HEK293 (cell line): Measurements from ENCODE around the gene AGPAT1.

ENCODE experiments used
- CTCF ChIP-seq: fragments of 450-650 bp; formaldehyde crosslinking; IDR thresholded peaks from 2 replicates; pipeline ENCODE4 v1.5.1; 2016; ENCODE audit warnings: missing biosample characterization, missing genetic modification characterization
- REST ChIP-seq: fragments of 450-650 bp; formaldehyde crosslinking; IDR thresholded peaks from 2 replicates; pipeline ENCODE4 v1.5.1; 2016; ENCODE audit warnings: missing biosample characterization, missing genetic modification characterization
- SETDB1 ChIP-seq: IDR thresholded peaks from one replicate; pipeline ENCODE4 v1.6.1; 2017; ENCODE audit warnings: mild to moderate bottlenecking, low read length, moderate library complexity, mixed read lengths; ENCODE audit not compliant: insufficient read length
- SP2 ChIP-seq: fragments of 450-650 bp; formaldehyde crosslinking; IDR thresholded peaks from 2 replicates; pipeline ENCODE4 v1.5.1; 2016; ENCODE audit warnings: missing biosample characterization, missing genetic modification characterization
- TSHZ1 ChIP-seq: fragments of 450-650 bp; formaldehyde crosslinking; IDR thresholded peaks from 2 replicates; pipeline ENCODE4 v1.5.1; 2016; ENCODE audit warnings: missing biosample characterization, missing genetic modification characterization, borderline replicate concordance
- ZBTB26 ChIP-seq: fragments of 450-650 bp; formaldehyde crosslinking; optimal IDR thresholded peaks from 2 replicates; pipeline ENCODE3; 2016; ENCODE audit warnings: missing biosample characterization, mild to moderate bottlenecking, missing genetic modification characterization
- ZNF26 ChIP-seq: fragments of 450-650 bp; formaldehyde crosslinking; IDR thresholded peaks from 2 replicates; pipeline ENCODE4 v1.5.1; 2016; ENCODE audit warnings: missing biosample characterization, missing genetic modification characterization
- ZNF335 ChIP-seq: fragments of 450-650 bp; formaldehyde crosslinking; conservative IDR thresholded peaks from 2 replicates; pipeline ENCODE4 v1.5.1; 2016; ENCODE audit warnings: missing biosample characterization, missing genetic modification characterization
- ZNF416 ChIP-seq: fragments of 450-650 bp; formaldehyde crosslinking; IDR thresholded peaks from 2 replicates; pipeline ENCODE4 v1.5.1; 2016; ENCODE audit warnings: missing biosample characterization, missing genetic modification characterization

- TF ChIP-seq REST (tag by site-specific recombination): no peak
- TF ChIP-seq CTCF (tag by site-specific recombination): no peak
- no peak for TF ChIP-seq ZNF26 (tag by site-specific recombination)
- TF ChIP-seq SETDB1: no peak
- TF ChIP-seq ZBTB26 (tag by site-specific recombination): no peak
- no peak for TF ChIP-seq ZNF416
- no peak for TF ChIP-seq ZNF335 (tag by site-specific recombination)
- TF ChIP-seq SP2: no peak
- TF ChIP-seq TSHZ1 (tag by site-specific recombination): no peak
Measured at GRCh38 chr6:32215617-32216016, 39.7 kb upstream of the AGPAT1 start.
